HCT116 (cell line): ENCODE data around the gene TENM4.

ENCODE experiments used
- CEBPB ChIP-seq: IDR thresholded peaks from 2 replicates; pipeline ENCODE4 v1.6.1; 2012; ENCODE audit warnings: low read depth
- CTCF ChIP-seq, 3 experiments: fragments of 200-600 bp in 1 of 3; sonication (generic) in 1 of 3; IDR thresholded peaks in 2 of 3; conservative IDR thresholded peaks in 1 of 3; 2 replicates each; pipeline ENCODE4 v1.5.1; 2012 to 2017; ENCODE audit warnings: low read depth in 2 of 3, low read length in 2 of 3, antibody characterized with exemption in 1 of 3, borderline replicate concordance in 1 of 3, control low read depth in 1 of 3, mild to moderate bottlenecking in 1 of 3, mixed read lengths in 1 of 3, mixed run types in 1 of 3, moderate library complexity in 1 of 3; ENCODE audit not compliant: insufficient read depth in 1 of 3
- EGR1 ChIP-seq: IDR thresholded peaks from 2 replicates; pipeline ENCODE4 v1.6.1; 2012; ENCODE audit warnings: low read depth
- EZH2 ChIP-seq: fragments of 200-600 bp; sonication (generic); IDR thresholded peaks from 2 replicates; pipeline ENCODE4 v1.6.1; 2017; ENCODE audit warnings: antibody characterized with exemption, mixed run types
- EZH2phosphoT487 ChIP-seq: fragments of 200-600 bp; IDR thresholded peaks from 2 replicates; pipeline ENCODE4 v1.6.1; 2018; ENCODE audit warnings: antibody characterized with exemption, borderline replicate concordance
- FOSL1 ChIP-seq: IDR thresholded peaks from 2 replicates; pipeline ENCODE4 v1.6.1; 2012; ENCODE audit warnings: low read depth
- JUND ChIP-seq: IDR thresholded peaks from 2 replicates; pipeline ENCODE4 v1.6.1; 2012
- MAX ChIP-seq: IDR thresholded peaks from 2 replicates; pipeline ENCODE4 v1.6.1; 2012
- POLR2A ChIP-seq: IDR thresholded peaks from 2 replicates; pipeline ENCODE4 v1.7.0; 2011; ENCODE audit warnings: borderline replicate concordance; ENCODE audit not compliant: insufficient read depth, insufficient read length; ENCODE audit errors: extremely low read depth
- RAD21 ChIP-seq: IDR thresholded peaks from 2 replicates; pipeline ENCODE4 v1.6.1; 2012; ENCODE audit warnings: low read depth, mild to moderate bottlenecking
- REST ChIP-seq: IDR thresholded peaks from 2 replicates; pipeline ENCODE4 v1.6.1; 2012; ENCODE audit warnings: low read depth
- ZFX ChIP-seq: fragments of 450-650 bp; IDR thresholded peaks from 2 replicates; pipeline ENCODE4 v1.6.1; 2017

GRCh38 chr11:79382301-79383050, 58.4 kb downstream of the TENM4 start:
- no peak for TF ChIP-seq POLR2A
- TF ChIP-seq CTCF (IDR thresholded peaks at IDR 0.05 in 2 of 3, conservative IDR thresholded peaks at IDR 0.05 in 1 of 3; ENCODE audit: borderline replicate concordance in 1 of 3, insufficient read depth in 1 of 3, low read depth in 2 of 3, low read length in 2 of 3), result no peak
- no peak for TF ChIP-seq MAX
- TF ChIP-seq EZH2phosphoT487, result no peak
- no peak for TF ChIP-seq REST
- TF ChIP-seq JUND, result no peak
- no peak for TF ChIP-seq RAD21
- TF ChIP-seq CEBPB, result no peak
- no peak for TF ChIP-seq EZH2
- no peak for TF ChIP-seq ZFX
- no peak for TF ChIP-seq EGR1
- no peak for TF ChIP-seq FOSL1
